ENCODE data around the gene IL17RB. TPM values are rescaled to one million over a fixed set of nuclear protein-coding genes. Genes with fewer than 3 reads are reported as not detected.
A peak's percentile ranks its signal among the peaks of the same experiment; 100 is the strongest.

Gene IL17RB
- total RNA-seq, 1 donor from 2014 or later = 2.9 TPM

DNA sequence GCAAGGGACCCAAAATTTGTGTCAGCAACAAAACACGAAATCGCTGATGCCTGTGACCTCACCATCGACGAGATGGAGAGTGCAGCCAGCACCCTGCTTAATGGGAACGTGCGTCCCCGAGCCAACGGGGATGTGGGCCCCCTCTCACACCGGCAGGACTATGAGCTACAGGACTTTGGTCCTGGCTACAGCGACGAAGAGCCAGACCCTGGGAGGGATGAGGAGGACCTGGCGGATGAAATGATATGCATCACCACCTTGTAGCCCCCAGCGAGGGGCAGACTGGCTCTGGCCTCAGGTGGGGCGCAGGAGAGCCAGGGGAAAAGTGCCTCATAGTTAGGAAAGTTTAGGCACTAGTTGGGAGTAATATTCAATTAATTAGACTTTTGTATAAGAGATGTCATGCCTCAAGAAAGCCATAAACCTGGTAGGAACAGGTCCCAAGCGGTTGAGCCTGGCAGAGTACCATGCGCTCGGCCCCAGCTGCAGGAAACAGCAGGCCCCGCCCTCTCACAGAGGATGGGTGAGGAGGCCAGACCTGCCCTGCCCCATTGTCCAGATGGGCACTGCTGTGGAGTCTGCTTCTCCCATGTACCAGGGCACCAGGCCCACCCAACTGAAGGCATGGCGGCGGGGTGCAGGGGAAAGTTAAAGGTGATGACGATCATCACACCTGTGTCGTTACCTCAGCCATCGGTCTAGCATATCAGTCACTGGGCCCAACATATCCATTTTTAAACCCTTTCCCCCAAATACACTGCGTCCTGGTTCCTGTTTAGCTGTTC is 35.0 kb upstream of the IL17RB start:
- DNase-seq (ENCODE audit: low spot score) = no peak

DNA sequence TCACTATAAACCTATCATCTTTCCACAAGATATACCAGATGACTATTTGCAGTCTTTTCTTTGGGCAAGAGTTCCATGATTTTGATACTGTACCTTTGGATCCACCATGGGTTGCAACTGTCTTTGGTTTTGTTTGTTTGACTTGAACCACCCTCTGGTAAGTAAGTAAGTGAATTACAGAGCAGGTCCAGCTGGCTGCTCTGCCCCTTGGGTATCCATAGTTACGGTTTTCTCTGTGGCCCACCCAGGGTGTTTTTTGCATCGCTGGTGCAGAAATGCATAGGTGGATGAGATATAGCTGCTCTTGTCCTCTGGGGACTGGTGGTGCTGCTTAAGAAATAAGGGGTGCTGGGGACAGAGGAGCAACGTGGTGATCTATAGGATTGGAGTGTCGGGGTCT is 33.9 kb upstream of the IL17RB start:
- DNase-seq (ENCODE audit: low spot score) = no peak

DNA sequence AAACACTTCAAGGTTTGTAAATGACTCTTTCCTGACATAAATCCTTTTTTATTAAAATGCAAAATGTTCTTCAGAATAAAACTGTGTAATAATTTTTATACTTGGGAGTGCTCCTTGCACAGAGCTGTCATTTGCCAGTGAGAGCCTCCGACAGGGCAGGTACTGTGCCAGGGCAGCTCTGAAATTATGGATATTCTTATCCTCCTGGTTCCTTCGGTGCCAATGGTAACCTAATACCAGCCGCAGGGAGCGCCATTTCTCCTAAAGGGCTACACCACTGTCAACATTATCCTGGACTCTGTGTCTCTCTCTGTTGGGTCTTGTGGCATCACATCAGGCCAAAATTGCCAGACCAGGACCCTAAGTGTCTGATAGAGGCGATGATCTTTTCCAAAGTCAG is 33.1 kb upstream of the IL17RB start:
- no peak for DNase-seq (ENCODE audit: low spot score)

DNA sequence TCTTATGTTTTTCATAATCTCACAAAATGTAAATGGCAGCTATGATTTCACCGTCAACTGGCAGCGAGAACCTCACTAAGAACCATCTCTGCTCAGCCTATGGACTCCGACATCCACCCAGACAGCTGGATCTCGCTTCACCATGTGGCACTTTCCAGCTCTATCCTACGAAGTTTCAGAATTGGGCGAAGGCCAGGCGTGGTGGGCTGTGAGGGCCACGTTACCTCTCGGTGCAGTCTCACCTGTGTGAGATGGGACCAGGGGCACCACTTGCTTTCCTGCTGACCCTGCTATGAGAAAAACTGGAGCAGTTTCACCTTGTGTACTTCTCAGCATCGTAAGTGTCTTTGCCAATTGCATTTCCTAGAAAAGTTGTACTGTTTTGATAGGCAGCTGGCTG is 32.5 kb upstream of the IL17RB start:
- no peak for DNase-seq (ENCODE audit: low spot score)

DNA sequence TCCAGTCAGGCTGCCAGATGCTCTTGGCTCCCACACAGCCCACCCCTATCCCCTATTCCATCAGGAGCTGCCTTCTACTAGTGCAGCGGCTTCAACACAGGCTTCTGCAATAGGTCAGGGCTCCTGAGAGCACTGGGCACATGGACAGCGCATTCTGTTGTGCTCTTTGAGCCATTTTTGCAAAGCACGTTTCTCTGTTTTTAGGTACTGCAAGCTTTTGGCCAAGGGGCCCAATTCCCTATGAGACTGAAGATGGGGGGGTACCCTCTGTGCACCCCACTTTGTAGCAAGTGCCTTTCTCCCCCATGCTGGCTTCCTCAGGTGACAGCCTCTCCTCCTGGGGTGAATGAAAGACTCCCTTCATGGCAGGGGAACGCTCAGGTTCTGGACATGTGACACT is 31.3 kb upstream of the IL17RB start:
- no peak for DNase-seq (ENCODE audit: low spot score)

DNA sequence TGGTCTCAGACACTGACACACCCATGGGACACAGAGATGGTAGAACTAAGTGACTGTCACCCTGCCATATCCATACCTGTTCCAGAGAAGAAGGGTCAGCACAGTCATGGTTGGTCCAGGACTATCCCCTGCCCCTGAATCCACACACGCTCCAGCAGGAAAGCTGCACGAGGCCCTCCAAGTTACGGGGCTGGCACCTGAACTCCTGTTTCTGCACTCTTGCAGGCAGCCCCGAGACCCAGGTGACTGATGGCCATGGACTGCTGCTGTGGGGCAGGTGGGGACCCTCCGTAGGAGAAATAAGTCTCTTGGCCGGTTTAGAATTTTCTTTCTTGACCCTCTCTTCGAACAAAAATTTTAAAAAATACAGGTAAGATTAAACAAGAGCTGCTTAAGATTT is 30.7 kb upstream of the IL17RB start:
- no peak for DNase-seq (ENCODE audit: low spot score)

DNA sequence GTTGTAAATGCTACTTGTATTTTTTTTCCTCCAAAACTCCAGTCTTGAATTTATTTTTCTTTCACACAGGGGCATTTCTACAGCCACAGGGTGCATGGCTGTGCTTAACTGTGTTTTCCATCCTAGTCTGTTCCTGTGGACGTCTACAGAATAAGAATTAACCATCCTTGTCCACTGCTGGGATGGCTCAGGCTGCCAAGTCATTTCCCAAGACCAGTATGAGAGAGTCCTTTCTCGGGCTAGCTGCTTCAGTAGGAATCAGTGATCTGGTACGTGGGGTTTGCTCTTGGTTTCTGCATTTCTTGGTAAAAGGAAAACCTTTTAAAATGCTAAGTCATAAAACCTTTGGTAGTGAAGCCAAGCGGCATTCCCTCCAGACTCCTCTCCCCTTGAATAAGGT is 29.9 kb upstream of the IL17RB start:
- no peak for DNase-seq (ENCODE audit: low spot score)

DNA sequence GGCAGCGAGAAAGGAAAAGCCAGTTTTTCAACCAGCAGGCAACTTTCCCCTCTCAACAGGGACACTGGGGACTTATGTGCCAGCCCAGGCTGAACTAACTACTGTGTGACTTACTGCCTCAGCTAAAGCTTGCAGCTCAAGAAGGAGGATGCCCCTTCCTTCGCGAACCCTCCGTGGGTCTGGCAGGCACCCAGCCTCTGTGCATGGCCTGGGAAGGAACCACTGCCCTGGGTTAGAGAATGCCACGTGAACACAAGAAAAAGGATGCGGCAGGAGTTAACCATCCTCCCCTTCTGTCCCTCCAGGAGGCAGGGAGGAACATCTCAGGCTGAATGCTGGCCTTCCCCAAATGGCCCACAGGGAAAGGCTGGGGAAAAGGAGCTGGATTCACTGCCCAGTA is 29.2 kb upstream of the IL17RB start:
- no peak for DNase-seq (ENCODE audit: low spot score)

DNA sequence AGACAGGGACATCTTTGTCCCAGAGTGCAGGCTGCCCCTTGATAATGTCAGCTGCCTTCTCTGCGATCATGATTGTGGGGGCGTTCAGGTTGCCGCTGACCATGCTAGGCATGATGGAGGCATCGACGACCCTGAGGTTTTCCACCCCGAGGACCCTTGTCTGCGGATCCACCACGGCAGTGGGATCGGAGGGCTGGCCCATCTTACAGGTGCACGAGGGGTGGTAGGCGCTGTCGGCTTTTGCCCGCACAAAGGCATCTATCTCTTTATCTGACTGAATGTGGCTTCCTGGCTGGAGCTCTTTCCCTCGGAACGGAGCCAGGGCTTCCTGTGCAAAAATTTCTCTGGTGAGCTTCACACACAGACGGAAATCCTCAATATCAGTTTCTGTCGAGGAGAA is 28.6 kb upstream of the IL17RB start:
- DNase-seq (ENCODE audit: low spot score) = no peak

DNA sequence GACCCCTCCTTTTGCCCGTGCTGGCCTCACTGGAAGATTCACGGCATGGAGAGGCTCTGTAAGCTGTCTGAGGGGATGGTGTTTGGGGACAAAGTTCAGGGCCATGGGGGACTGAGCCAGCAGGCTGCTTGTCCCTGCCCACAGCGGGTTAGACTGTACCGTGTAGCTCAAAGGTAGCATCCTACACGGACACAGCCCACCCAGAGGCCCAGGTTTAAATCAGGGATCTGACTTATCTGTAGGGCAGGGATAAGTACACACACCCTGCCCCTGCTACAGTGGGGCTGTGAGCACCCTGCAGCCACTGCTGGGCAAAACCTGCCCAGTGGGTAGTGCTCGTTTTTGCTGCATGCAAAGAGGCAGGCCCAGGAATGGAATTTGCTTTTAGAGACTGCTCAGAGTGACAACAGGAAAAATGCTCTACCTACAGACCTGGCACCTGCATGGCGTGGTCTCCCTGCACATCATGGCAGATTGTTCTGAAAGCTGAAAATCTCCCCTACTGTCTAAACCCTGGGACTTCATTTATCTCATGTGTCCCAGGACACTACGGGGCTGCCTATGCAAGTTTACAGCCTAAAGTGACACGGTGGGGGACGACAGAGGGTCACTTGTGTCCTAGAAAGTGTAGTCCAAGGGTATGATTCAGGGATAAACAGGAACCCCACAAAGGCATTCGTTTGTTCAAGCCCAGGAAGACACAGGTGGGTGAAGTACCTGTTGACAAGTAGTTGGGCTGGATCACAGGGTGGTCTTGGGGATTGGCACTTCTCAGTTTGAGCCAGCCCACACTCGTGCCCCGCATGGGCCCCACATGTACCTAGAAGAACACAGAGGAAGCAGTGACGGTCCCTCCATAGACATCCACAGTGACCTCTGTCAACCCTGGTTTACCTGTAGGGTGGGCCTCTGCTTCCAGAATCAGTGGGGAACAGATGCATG is 27.9 kb upstream of the IL17RB start:
- no peak for DNase-seq (ENCODE audit: low spot score)

DNA sequence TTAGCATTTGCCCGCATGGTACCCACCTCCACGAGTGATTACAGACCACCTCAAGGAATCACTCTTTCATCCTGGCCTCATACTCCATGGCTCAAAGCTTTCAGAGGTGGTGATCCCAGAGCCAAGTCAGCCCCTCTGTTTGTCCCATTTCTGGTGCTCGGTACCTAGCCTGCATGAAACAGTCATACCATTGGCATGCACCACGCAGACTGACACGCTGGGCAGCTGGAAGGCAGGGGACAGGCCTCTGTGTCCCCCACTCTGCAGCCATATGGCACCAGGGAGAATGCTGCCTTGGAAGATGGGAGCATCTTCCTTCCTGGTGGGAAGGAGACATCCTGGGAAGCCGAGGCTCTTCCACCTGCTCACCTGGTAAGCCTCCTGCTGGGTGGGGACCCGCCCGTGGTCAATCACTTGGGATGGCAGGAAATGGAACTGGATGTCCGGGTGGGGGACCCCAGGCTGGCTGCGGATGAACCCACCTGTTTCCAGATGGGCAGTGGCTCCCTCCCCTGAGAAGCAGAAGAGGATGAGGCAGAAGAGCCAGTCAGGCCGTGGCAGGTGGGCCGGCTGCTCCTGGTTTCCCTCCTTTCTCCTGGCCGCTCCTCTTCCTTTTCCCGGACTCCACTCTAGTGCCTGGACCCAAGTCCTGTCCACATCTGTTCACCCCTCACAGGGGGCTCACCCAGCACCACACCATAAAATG is 27.1 kb upstream of the IL17RB start:
- no peak for DNase-seq (ENCODE audit: low spot score)

DNA sequence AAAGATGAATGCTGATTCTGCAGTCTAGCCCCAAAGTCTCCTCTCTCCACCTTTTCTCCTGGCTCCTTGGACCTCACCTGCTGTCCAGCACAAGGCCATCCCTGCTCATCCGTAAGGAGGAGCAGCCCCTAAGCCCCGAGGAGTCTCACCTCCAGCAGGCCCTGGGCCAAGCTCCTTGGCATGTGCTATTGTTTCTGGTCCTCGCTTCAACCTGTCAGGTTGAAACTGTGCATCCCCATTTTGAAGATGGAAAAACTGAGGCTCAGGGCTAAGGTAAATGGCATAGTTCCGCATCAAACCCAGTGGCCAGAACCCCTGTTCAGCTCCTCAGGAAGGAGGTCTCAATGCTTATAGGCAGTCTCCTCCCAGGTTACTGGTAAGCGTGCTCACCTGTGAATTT is 26.3 kb upstream of the IL17RB start:
- DNase-seq (ENCODE audit: low spot score) = no peak

DNA sequence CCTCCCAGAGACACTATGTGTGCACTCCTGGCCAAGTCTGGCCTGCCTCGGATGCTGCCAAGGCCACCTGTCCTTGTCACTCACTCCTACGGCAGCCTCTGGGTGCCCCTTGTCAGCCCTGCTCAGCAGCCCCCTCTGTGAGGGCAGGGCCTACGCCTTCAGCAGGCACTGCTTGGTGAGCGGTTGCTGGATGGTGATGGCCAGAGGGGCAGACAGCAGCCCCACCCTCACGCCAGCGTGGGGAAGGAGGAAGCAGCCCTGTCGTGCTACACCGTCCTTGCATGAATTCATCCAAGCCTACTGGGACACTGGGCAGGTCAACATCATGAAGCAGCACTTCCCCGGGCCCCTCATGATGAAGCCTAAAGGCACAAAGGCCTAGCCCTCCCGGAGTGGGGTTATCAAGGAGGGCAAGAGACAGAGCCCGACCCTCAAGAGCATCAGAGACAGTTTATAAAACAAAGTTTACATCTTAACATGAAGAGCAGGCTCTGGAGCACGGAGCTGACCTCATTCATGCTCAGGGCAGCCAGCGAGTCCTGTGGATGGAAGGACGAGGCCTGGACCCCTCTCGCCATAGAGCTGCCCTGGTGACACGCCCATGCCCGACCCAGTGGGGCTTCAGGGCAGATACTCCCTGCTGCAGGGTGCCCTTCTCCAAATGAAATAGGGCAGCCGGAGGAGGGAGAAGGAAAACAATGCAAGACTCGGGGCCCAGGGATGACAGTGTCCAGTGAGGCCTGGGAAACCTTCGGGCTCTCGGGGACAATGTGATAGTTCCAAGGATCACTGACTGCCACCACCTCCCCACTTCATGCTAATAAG is 25.4 kb upstream of the IL17RB start:
- no peak for DNase-seq (ENCODE audit: low spot score)

DNA sequence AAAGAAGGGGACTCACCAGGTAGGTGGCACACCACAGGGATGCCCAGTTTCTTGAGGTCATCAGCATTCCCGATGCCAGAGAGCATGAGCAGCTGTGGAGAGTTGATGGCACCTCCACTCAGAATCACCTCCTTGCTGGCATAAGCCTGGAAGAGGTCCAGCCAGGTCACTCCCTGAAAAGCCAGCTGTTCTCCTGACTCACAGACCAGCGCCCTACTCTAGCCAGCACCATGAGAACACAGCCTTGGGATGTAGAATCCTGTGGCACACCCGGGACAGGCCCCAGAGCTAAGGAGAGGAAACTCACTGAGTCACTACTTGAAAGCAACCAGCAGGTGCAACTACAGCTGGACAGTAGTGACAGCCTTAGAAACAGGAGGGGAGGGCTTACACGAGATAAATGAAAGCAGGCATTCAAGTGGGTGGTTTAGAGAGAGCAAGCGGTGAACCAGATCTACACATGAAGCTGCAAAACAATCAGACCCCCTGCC is 24.7 kb upstream of the IL17RB start:
- DNase-seq (ENCODE audit: low spot score) = no peak

DNA sequence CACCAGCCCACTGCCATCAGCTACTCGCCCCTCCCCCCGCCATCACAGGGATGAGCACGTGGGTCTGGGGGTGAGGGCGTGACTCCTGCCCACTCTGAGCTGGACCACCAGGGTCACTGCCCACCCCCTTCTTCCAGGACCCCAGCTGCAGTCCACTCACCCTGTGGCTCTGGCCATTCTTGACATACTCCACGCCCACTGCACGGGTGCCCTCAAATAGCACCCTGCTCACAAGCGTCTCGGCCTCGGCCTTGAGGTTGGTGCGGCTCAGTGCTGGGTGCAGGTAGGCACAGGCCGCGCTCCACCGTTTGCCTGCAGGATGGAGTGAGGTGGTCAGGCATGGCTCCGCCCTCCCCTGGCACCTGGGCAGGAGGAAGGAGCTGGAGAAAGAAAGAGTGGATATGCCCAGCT is 24.0 kb upstream of the IL17RB start:
- no peak for DNase-seq (ENCODE audit: low spot score)

DNA sequence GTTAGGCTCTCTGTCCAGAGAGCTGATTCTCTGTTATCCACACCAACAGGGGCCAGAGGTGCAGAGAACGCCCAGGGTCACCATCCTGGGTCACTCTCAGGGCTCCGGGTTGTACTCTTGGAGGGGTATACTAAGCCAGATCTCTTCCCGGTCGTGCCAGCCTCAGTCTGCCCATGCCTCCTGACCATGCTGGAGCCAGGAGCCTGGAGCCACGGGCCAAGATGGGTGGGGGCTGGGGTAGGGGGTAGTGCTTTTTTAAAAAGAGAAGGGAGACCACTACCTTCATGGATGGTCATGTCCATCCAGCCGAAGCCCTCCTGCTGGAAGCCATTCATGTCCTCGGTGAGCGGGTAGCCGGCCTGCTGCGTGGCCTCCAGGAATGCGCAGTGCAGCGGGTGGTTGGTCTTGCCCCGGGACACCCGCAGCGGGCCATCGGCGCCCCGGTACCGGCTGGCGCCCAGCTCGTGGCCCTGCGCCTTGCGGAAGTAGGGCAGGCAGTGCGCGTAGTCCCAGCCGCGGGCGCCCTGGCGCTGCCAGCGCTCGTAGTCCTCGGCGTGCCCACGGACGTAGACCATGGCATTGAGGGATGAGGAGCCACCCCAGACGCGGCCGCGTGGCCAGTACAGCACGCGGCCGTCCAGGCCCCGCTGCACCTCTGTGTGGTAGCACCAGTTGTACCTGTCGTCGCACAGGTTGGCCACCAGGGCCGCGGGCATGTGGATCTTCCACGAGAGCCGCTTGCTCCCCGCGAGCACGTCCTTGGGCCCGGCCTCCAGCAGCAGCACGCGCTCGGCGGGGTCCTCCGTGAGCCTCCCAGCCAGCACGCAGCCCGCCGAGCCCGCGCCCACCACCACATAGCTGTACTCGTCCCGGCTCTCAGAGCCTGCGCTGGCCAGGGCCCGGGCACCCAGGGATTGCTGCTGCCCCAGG is 23.1 kb upstream of the IL17RB start:
- no peak for DNase-seq (ENCODE audit: low spot score)

DNA sequence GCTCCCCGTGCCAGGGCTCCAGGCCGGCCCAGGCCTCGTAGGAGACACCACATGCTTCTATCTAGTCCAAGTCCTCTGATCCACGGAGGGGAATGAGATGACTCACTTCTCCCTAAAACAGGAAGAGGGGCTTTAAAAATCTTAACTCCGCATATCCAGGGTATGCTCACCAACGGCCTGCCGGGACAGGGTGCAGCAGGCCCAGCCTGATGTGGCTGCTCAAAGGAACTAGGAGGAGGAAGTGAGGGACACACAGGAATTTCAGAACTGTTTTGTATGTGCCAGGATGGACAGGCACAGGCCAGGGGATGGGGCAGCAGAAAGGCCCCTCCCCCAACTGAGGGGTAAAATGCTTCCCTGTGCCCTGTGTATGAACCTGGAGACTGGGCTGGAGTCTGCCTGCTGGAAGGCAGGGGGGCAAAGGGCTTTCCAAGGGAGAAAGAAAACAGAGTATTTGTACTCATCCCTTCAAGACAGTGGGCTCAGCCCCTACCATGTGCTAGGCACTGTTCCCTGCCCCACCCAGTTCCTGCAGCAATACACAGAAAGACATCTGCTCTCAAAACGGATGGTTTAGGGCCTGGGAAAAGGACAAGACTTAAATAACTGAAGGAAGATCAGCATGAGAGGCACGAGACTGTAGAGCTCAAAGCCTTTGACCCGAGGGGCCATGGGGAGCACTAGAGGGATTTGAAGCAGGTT is 22.3 kb upstream of the IL17RB start:
- DNase-seq (ENCODE audit: low spot score) = peak; percentile 81

DNA sequence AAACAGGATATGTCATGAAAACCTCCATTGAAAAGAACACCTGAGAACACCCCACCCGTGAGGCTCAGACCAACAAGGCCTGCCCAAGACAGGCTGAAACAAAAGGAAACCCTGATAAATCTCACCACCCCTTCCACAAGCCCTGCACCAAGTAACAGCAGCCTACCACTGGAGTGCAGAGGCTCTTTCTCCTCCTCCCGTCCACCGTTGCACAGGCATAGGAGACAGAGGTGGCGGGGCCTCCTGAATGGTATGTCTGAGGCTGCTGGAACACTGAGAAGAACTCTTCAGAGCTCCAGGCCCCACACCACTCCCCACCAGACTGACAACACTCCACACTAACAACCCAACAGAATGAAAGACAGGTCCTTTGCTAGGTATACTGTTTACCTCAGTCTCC is 21.6 kb upstream of the IL17RB start:
- DNase-seq (ENCODE audit: low spot score) = no peak

DNA sequence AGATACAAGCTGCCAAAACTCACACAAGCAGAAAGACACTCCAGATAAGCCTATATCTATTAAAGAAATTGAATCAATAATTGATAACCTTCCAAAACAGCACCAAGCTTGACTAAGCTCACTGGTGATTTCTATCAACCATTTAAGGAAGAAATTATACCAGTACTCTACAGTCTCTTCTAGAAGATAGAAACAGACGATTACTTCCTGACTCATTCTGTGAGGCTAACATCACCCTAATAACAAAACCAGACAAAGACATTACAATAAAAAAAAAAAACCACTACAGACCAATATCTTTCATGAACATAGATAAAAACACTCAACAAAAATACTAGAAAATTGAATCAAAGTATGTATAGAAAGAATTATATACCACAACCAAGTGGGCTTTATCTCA is 20.3 kb upstream of the IL17RB start:
- DNase-seq (ENCODE audit: low spot score) = no peak
